Suprapubic skin (tissue), 4 donors: Measurements from ENCODE around the gene EPG5. TPM values are rescaled to one million over a fixed set of nuclear protein-coding genes. Genes with fewer than 3 reads are reported as not detected.

Source experiments
- DNase-seq, 2 donors: peaks; one replicate each; pipeline ENCODE4 v3.0.0-alpha.2; 2019; ENCODE audit warnings: low spot score in 2 of 2
- H3K27ac ChIP-seq: fragments of 200-600 bp; sonication (generic); one replicate; pipeline ENCODE4 v1.5.1; 2019
- H3K27me3 ChIP-seq: fragments of 200-600 bp; sonication (generic); one replicate; pipeline ENCODE4 v1.5.1; 2019
- H3K36me3 ChIP-seq: fragments of 200-600 bp; sonication (generic); one replicate; pipeline ENCODE4 v1.5.1; 2019
- H3K4me1 ChIP-seq: fragments of 200-600 bp; sonication (generic); one replicate; pipeline ENCODE4 v1.5.1; 2019
- H3K4me3 ChIP-seq: fragments of 200-600 bp; sonication (generic); one replicate; pipeline ENCODE4 v1.5.1; 2019; ENCODE audit warnings: mild to moderate bottlenecking
- H3K9me3 ChIP-seq: fragments of 200-600 bp; sonication (generic); one replicate; pipeline ENCODE4 v1.5.1; 2019
- EP300 ChIP-seq: sonication (generic); formaldehyde crosslinking; IDR thresholded peaks from one replicate; pipeline ENCODE4 v1.6.1; 2017; ENCODE audit warnings: antibody characterized with exemption
- POLR2A ChIP-seq, 2 donors: fragments of 450-650 bp; IDR thresholded peaks; one replicate each; pipeline ENCODE4 v1.6.1; 2017; ENCODE audit warnings: antibody characterized with exemption in 2 of 2, mild to moderate bottlenecking in 2 of 2, moderate library complexity in 2 of 2
- POLR2AphosphoS5 ChIP-seq, 3 donors: sonication (generic); formaldehyde crosslinking; IDR thresholded peaks; one replicate each; pipeline ENCODE4 v1.6.1; 2017; ENCODE audit warnings: antibody characterized with exemption in 3 of 3
- WGBS: methylation state at CpG from one replicate; pipeline ENCODE4 v1.1.5; 2018; 5-methylcytosine and 5-hydroxymethylcytosine counted together
- total RNA-seq, 4 donors: library from RNA; depleted of rRNA; stranded (reverse); fragments of >200 nt; gene quantifications; one replicate each; pipeline ENCODE4 v1.1.0, GENCODE V29; 2016
- TF ChIP-seq, protein P1 (sequence below), 2 donors: fragments of 200-600 bp in 1 of 2; fragments of 450-650 bp in 1 of 2; sonication (generic) in 1 of 2; IDR thresholded peaks; one replicate each; pipeline ENCODE4 v1.5.1; 2016 to 2019; ENCODE audit warnings: antibody characterized with exemption in 2 of 2, mild to moderate bottlenecking in 1 of 2, moderate library complexity in 1 of 2

The EPG5 gene, protein sequence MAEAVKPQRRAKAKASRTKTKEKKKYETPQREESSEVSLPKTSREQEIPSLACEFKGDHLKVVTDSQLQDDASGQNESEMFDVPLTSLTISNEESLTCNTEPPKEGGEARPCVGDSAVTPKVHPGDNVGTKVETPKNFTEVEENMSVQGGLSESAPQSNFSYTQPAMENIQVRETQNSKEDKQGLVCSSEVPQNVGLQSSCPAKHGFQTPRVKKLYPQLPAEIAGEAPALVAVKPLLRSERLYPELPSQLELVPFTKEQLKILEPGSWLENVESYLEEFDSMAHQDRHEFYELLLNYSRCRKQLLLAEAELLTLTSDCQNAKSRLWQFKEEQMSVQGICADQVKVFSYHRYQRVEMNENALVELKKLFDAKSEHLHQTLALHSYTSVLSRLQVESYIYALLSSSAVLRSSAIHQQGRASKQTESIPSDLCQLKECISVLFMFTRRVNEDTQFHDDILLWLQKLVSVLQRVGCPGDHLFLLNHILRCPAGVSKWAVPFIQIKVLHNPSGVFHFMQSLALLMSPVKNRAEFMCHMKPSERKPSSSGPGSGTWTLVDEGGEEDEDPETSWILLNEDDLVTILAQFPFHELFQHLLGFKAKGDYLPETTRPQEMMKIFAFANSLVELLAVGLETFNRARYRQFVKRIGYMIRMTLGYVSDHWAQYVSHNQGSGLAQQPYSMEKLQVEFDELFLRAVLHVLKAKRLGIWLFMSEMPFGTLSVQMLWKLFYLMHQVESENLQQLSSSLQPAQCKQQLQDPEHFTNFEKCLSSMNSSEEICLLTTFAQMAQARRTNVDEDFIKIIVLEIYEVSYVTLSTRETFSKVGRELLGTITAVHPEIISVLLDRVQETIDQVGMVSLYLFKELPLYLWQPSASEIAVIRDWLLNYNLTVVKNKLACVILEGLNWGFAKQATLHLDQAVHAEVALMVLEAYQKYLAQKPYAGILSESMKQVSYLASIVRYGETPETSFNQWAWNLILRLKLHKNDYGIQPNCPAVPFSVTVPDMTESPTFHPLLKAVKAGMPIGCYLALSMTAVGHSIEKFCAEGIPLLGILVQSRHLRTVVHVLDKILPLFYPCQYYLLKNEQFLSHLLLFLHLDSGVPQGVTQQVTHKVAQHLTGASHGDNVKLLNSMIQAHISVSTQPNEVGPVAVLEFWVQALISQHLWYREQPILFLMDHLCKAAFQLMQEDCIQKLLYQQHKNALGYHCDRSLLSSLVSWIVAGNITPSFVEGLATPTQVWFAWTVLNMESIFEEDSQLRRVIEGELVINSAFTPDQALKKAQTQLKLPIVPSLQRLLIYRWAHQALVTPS (N-terminal part only)
- 100 to 1,000 TPM in 1 of 4 donors, 10 to 100 TPM in 3; 31.5 to 107 (median 53.5) TPM for total RNA-seq

- TF ChIP-seq, protein P1, sequence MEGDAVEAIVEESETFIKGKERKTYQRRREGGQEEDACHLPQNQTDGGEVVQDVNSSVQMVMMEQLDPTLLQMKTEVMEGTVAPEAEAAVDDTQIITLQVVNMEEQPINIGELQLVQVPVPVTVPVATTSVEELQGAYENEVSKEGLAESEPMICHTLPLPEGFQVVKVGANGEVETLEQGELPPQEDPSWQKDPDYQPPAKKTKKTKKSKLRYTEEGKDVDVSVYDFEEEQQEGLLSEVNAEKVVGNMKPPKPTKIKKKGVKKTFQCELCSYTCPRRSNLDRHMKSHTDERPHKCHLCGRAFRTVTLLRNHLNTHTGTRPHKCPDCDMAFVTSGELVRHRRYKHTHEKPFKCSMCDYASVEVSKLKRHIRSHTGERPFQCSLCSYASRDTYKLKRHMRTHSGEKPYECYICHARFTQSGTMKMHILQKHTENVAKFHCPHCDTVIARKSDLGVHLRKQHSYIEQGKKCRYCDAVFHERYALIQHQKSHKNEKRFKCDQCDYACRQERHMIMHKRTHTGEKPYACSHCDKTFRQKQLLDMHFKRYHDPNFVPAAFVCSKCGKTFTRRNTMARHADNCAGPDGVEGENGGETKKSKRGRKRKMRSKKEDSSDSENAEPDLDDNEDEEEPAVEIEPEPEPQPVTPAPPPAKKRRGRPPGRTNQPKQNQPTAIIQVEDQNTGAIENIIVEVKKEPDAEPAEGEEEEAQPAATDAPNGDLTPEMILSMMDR (IDR thresholded peaks at IDR 0.05): no peak
- TF ChIP-seq POLR2AphosphoS5 (IDR thresholded peaks at IDR 0.05) (peak in 2 of 3 donors; percentile 22 to 94), POLR2A (IDR thresholded peaks at IDR 0.05) (peak in 1 of 2 donors; percentile 39), EP300 (no peak)
- no peaks in the 10 kb centered on the region for H3K9me3 ChIP-seq
- H3K27me3 ChIP-seq: no peaks in the 10 kb centered on the region
- no peaks in the 10 kb centered on the region for H3K36me3 ChIP-seq
- peak; percentile 96 to 97 for DNase-seq
- H3K4me3 ChIP-seq: peak within 1 kb of the TSS; percentile 85
- H3K4me1 ChIP-seq: peaks cover 18% of the 10 kb centered on the region
- WGBS: 0% methylated on average over 6 of the region's 50 CpGs
- H3K27ac ChIP-seq: peak within 1 kb of the TSS; percentile 82
Observed at GRCh38 chr18:45967007-45967706, at the start of gene EPG5. EPG5 (minus strand) TSS chr18:45967329; CDS start chr18:45967239, 90 bp downstream.

DNA sequence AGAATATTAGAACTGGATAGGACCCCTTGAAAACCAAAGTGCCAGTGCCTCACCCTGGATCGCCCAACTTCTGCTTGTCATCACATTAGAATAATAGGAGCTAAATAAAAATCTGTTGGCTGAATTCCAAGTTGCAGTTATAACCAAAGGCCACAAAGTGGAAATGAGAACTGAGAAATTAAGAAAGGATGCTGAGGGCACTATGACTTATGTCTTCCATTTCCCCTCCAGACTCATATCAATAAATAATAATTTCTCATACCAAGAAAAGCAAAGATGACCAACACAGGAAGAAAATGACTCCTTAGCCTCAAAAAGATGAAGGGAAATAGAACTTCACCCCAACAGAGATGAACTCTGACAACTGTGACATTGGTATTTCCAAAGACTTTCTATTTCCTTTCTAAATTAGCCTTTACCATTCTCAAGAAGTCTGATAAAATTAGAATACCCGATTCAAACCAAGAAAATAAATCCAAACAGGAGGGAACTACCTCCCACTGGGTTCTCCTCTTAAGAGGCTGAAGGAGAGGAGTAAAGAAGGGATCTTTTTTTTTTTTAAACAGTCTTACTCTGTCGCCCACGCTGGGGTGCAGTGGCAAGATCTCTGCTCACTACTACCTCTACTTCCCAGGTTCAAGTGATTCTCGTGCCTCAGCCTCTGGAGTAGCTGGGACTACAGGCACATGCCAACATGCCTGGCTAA lies 46.5 kb upstream of the EPG5 start:
- Histone ChIP-seq H3K27ac (no peak overlapping the region), H3K4me1 (no peaks in the 10 kb centered on the region), H3K27me3 (no peaks in the 10 kb centered on the region), H3K9me3 (no peaks in the 10 kb centered on the region), H3K36me3 (peaks cover 22% of the 10 kb centered on the region), H3K4me3 (no peak overlapping the region)
- TF ChIP-seq, protein P1 (IDR thresholded peaks at IDR 0.05): no peak
- TF ChIP-seq EP300: no peak
- no peak for DNase-seq
- WGBS: 72% methylated on average over 5 of the region's 5 CpGs

DNA sequence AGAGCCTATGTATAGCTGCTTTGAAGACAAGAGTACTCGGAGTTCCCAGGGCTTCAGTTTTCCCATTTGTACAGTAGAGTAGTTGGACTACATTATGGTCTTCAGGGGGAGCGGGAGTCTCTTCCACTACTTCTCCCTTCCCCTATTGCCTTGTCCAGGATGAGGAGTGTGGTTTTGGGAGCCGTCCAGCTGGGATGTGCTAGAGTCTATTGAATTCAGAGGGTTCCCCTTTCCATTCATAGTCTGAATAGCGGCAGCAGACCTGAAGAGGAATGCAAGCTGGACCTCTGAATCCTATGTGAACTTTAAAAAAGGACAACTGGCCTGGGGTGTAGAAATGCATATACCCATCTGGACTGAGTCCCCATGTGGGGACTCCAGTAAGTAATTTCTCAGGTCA lies 43.5 kb upstream of the EPG5 start:
- Histone ChIP-seq H3K4me1 (no peaks in the 10 kb centered on the region), H3K9me3 (no peaks in the 10 kb centered on the region), H3K36me3 (peaks cover 28% of the 10 kb centered on the region), H3K27me3 (no peaks in the 10 kb centered on the region), H3K27ac (no peak overlapping the region), H3K4me3 (no peak overlapping the region)
- DNase-seq: no peak
- no peak for TF ChIP-seq POLR2A (IDR thresholded peaks at IDR 0.05)
- TF ChIP-seq, protein P1 (IDR thresholded peaks at IDR 0.05): no peak
- no peak for TF ChIP-seq POLR2AphosphoS5 (IDR thresholded peaks at IDR 0.05)
- TF ChIP-seq EP300: no peak
- WGBS: 90% methylated on average over 4 of the region's 4 CpGs

GRCh38 chr18:46010050-46010449 lies 42.9 kb upstream of the EPG5 start:
- no peak for TF ChIP-seq POLR2A (IDR thresholded peaks at IDR 0.05)
- TF ChIP-seq POLR2AphosphoS5 (IDR thresholded peaks at IDR 0.05): no peak
- TF ChIP-seq, protein P1 (IDR thresholded peaks at IDR 0.05): no peak
- TF ChIP-seq EP300: no peak
- 92% methylated on average over 4 of the region's 4 CpGs for WGBS
- no peaks in the 10 kb centered on the region for H3K9me3 ChIP-seq
- no peaks in the 10 kb centered on the region for H3K27me3 ChIP-seq
- H3K27ac ChIP-seq: no peak overlapping the region
- H3K4me3 ChIP-seq: no peak overlapping the region
- peaks cover 22% of the 10 kb centered on the region for H3K36me3 ChIP-seq
- H3K4me1 ChIP-seq: no peaks in the 10 kb centered on the region
- no peak for DNase-seq
